Endothelial cell of umbilical vein (primary cell): ENCODE measurements around the gene EPSTI1. TPM values are rescaled to one million over a fixed set of nuclear protein-coding genes. Genes with fewer than 3 reads are reported as not detected.

Source experiments
- BruUV-seq: library from RNA; stranded (reverse); fragments of 400-500 nt; replicated peaks from 2 replicates; lab custom pipeline; 2021; lab: Mats Ljungman, UMichigan
- CTCF ChIA-PET: fragments of 300-600, 350-600 bp; sonication (Branson Sonifier 250); formaldehyde crosslinking; loops from one replicate; lab custom pipeline; 2021; ENCODE audit warnings: antibody characterized with exemption, inconsistent platforms; lab: Charles Lee
- POLR2A ChIA-PET: fragments of 300-600, 350-600 bp; sonication (Branson Sonifier 250); formaldehyde crosslinking; loops from one replicate; lab custom pipeline; 2021; ENCODE audit warnings: antibody characterized with exemption, inconsistent platforms; lab: Charles Lee
- DNase-seq: peaks from one replicate; pipeline ENCODE4 v3.0.0-alpha.2; 2011; ENCODE audit warnings: low read depth, low spot score
- FAIRE-seq: peaks from 2 replicates; lab custom pipeline; 2011; peaks lifted over from hg19 to GRCh38; lab: Jason Lieb, UNC
- H2AFZ ChIP-seq: 2 replicates; pipeline ENCODE4 v1.6.0; 2012; ENCODE audit warnings: low read depth, low read length, control low read depth, inconsistent platforms
- H3K27ac ChIP-seq: 2 replicates; pipeline ENCODE4 v1.5.1; 2011; ENCODE audit warnings: low read depth, mild to moderate bottlenecking, control low read depth, low read length, moderate library complexity; ENCODE audit not compliant: insufficient read depth
- H3K27me3 ChIP-seq, 2 experiments: 2 replicates each; pipeline versions ENCODE4 v1.6.0 to v1.6.1; 2011; ENCODE audit warnings: low read length in 2 of 2, mixed read lengths in 1 of 2; ENCODE audit not compliant: control insufficient read depth in 2 of 2, insufficient read depth in 2 of 2
- H3K36me3 ChIP-seq, 2 experiments: 2 replicates in 1 of 2; 3 replicates in 1 of 2; pipeline ENCODE4 v1.5.1; 2011; ENCODE audit warnings: low read length in 2 of 2, mild to moderate bottlenecking in 1 of 2, moderate library complexity in 1 of 2; ENCODE audit not compliant: control insufficient read depth in 2 of 2, insufficient read depth in 2 of 2; ENCODE audit errors: extremely low read depth in 1 of 2
- H3K4me1 ChIP-seq: 3 replicates; pipeline ENCODE4 v1.5.1; 2011; ENCODE audit warnings: mild to moderate bottlenecking, low read length; ENCODE audit not compliant: control insufficient read depth, insufficient read depth; ENCODE audit errors: extremely low read depth
- H3K4me2 ChIP-seq: 2 replicates; pipeline ENCODE4 v1.6.1; 2011; ENCODE audit warnings: low read length, control low read depth, mixed read lengths; ENCODE audit not compliant: insufficient read depth
- H3K4me3 ChIP-seq, 3 experiments: fragments of 200-600 bp in 1 of 3; sonication (generic), shearing (Covaris generic) in 1 of 3; replicated peaks in 1 of 3; 2 replicates each; pipeline ENCODE4 v1.5.1; 2011 to 2016; ENCODE audit warnings: control low read depth in 3 of 3, low read length in 3 of 3, mild to moderate bottlenecking in 2 of 3, inconsistent platforms in 1 of 3, low read depth in 1 of 3, moderate library complexity in 1 of 3; ENCODE audit not compliant: insufficient read depth in 1 of 3
- H3K79me2 ChIP-seq: 2 replicates; pipeline ENCODE4 v1.6.0; 2012; ENCODE audit warnings: low read length, inconsistent platforms; ENCODE audit not compliant: control insufficient read depth, insufficient read depth
- H3K9ac ChIP-seq: replicated peaks from 2 replicates; pipeline ENCODE3; 2011; ENCODE audit warnings: low read length, control low read depth; ENCODE audit not compliant: insufficient read depth; ENCODE audit errors: extremely low read depth
- H3K9me1 ChIP-seq: replicated peaks from 3 replicates; pipeline ENCODE4 v1.6.0; 2011; ENCODE audit warnings: mild to moderate bottlenecking, low read length; ENCODE audit not compliant: control insufficient read depth, insufficient read depth; ENCODE audit errors: extremely low read depth
- H3K9me3 ChIP-seq: replicated peaks from 2 replicates; pipeline ENCODE4 v1.5.1; 2012; ENCODE audit warnings: low read length, inconsistent platforms; ENCODE audit not compliant: control insufficient read depth, insufficient read depth
- H4K20me1 ChIP-seq: replicated peaks from 2 replicates; pipeline ENCODE3; 2011; ENCODE audit warnings: mild to moderate bottlenecking, low read length; ENCODE audit not compliant: control insufficient read depth, insufficient read depth; ENCODE audit errors: extremely low read depth
- CTCF ChIP-seq, 2 donors: IDR thresholded peaks; 1 replicate in 1 of 2; 2 replicates in 1 of 2; pipeline ENCODE4 v1.5.1; 2011; ENCODE audit warnings: low read length in 2 of 2, mild to moderate bottlenecking in 2 of 2, moderate library complexity in 2 of 2, control low read depth in 1 of 2, inconsistent platforms in 1 of 2, low read depth in 1 of 2; ENCODE audit not compliant: insufficient read depth in 1 of 2; ENCODE audit errors: extremely low read depth in 1 of 2
- EZH2 ChIP-seq: IDR thresholded peaks from 2 replicates; pipeline ENCODE4 v1.6.1; 2012; ENCODE audit warnings: borderline replicate concordance, low read depth, mild to moderate bottlenecking, moderate library complexity, low read length, inconsistent platforms; ENCODE audit not compliant: severe bottlenecking
- FOS ChIP-seq: IDR thresholded peaks from 2 replicates; pipeline ENCODE4 v1.6.1; 2011; ENCODE audit warnings: mild to moderate bottlenecking, low read length, moderate library complexity, borderline replicate concordance; ENCODE audit not compliant: insufficient read depth
- GATA2 ChIP-seq: IDR thresholded peaks from 2 replicates; pipeline ENCODE4 v1.7.0; 2011; ENCODE audit warnings: low read depth, mild to moderate bottlenecking, moderate library complexity, mixed read lengths, low read length; ENCODE audit not compliant: insufficient read length, insufficient read depth
- JUN ChIP-seq: IDR thresholded peaks from 2 replicates; pipeline ENCODE4 v1.6.1; 2011; ENCODE audit warnings: borderline replicate concordance, low read depth; ENCODE audit not compliant: insufficient read length, insufficient read depth
- MYC ChIP-seq: IDR thresholded peaks from one replicate; pipeline ENCODE4 v1.6.1; 2011; ENCODE audit warnings: mild to moderate bottlenecking, low read depth, low read length
- POLR2A ChIP-seq: IDR thresholded peaks from 2 replicates; pipeline ENCODE4 v1.6.1; 2012; ENCODE audit warnings: low read depth, mild to moderate bottlenecking, control low read depth, low read length
- POLR2AphosphoS5 ChIP-seq: IDR thresholded peaks from 2 replicates; pipeline ENCODE4 v1.6.1; 2012; ENCODE audit warnings: low read depth, mild to moderate bottlenecking, control low read depth, low read length, moderate library complexity; ENCODE audit not compliant: insufficient read depth
- dilution Hi-C: fragments of 300-500 bp; cut with MboI; formaldehyde crosslinking; loops from one replicate; pipeline ENCODE4 v1.15.0; 2019; ENCODE audit warnings: low sequenced_read_pairs; ENCODE audit not compliant: extremely low pct_ligation_motif_present
- intact Hi-C: fragments of 100-400 bp; cut with micrococcal nuclease; formaldehyde crosslinking; loops from one replicate; pipeline ENCODE4 v1.10.0; 2022
- polyA plus RNA-seq, 4 experiments: library from polyadenylated mRNA; depleted of rRNA in 3 of 4; stranded (reverse) in 3 of 4; unstranded in 1 of 4; fragments of >200 nt; gene quantifications; 2 replicates each; pipeline versions ENCODE4 v1.2.1 to v1.2.3, GENCODE V29; 2011 to 2012; ENCODE audit warnings: missing spikeins in 1 of 4
- total RNA-seq: library from RNA; stranded (reverse); gene quantifications from 2 replicates; pipeline ENCODE4 v1.2.3, GENCODE V29; 2021
- TF ChIP-seq, protein P1 (sequence below): IDR thresholded peaks from 2 replicates; pipeline ENCODE4 v1.6.1; 2011; ENCODE audit not compliant: insufficient read depth, insufficient read length

Gene EPSTI1
- total and polyA plus RNA-seq, 2 donors (not counting 3 experiments of a cell fraction or from before 2014, with no cell fraction given): 0.77 to 3.1 TPM

DNA sequence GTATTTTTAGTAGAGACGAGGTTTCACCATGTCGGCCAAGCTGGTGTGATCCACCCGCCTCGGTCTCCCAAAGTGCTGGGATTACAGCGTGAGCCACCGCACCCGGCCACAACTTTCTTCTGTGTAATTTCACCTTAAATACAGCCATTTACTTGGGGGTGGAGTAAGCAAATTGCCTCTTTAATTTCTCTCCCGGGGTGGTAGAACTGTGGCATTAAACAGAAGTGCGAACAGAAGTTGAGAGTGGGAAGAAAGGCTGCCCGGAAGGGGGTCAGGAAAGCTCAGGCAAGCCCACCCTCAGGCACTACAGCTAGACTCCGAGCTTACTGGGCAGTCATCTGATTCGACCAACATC, 30.9 kb upstream of the EPSTI1 start:
- no peak for FAIRE-seq
- Histone ChIP-seq H4K20me1 (no peaks in the 10 kb centered on the region), H3K9me3 (no peaks in the 10 kb centered on the region), H3K36me3 (peaks cover 0 to 2% of the 10 kb centered on the region in 2 experiments), H3K4me3 (peak overlapping the region in 2 of 3 experiments; percentile 70 to 92), H3K4me2 (peak overlapping the region; percentile 77), H3K27me3 (no peaks in the 10 kb centered on the region), H3K9ac (peak overlapping the region; percentile 81), H3K4me1 (peaks cover 2% of the 10 kb centered on the region), H3K9me1 (no peaks in the 10 kb centered on the region), H3K27ac (peak overlapping the region; percentile 59), H3K79me2 (peaks cover 28% of the 10 kb centered on the region), H2AFZ (peak overlapping the region; percentile 79)
- DNase-seq: no peak
- TF ChIP-seq GATA2 (no peak), MYC (no peak), POLR2A (no peak), JUN (no peak), POLR2AphosphoS5 (no peak), EZH2 (no peak), CTCF (IDR thresholded peaks at IDR 0.05; ENCODE audit: extremely low read depth in 1 of 2, insufficient read depth in 1 of 2, low read depth in 1 of 2, low read length in 2 of 2) (no peak), FOS (no peak)
- TF ChIP-seq, protein P1, sequence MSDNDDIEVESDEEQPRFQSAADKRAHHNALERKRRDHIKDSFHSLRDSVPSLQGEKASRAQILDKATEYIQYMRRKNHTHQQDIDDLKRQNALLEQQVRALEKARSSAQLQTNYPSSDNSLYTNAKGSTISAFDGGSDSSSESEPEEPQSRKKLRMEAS: no peak
- CTCF ChIA-PET: interaction anchor here (0.7 to 2.5 kb wide), 4 partner anchors 30 to 782 kb away, joined by 3 to 6 read pairs (median 4); no protein-coding TSS in a partner anchor
- TSS peak; percentile 57 for BruUV-seq
- intact Hi-C loops (loop anchor here (1.0 to 2.0 kb wide), 3 partner anchors 31 to 54 kb away; partner anchors contain the start of gene EPSTI1), dilution Hi-C loops (no loop called here)
- POLR2A ChIA-PET: no interaction called here
